ENCODE measurements around the gene EGFR. TPM values are rescaled to one million over a fixed set of nuclear protein-coding genes. Genes with fewer than 3 reads are reported as not detected.

EGFR gene
- not detected for total RNA-seq

GRCh38 chr7:55018361-55019190 is at the start of gene EGFR:
Gene EGFR (plus strand): TSS chr7:55019017. CDS start chr7:55019278, 261 bp downstream.
- no peaks in the 10 kb centered on the region for H3K9me3 Mint-ChIP-seq
- peaks cover 59% of the 10 kb centered on the region for H3K27me3 Mint-ChIP-seq
- DNase-seq = no peak
- CTCF ChIA-PET = interaction anchor here (0.8 to 1.7 kb wide), 2 partner anchors 20 to 237 kb away, joined by 3 to 5 read pairs; no protein-coding TSS in a partner anchor
- H3K4me3 Mint-ChIP-seq = no peak within 1 kb of the TSS
- no peaks in the 10 kb centered on the region for H3K4me1 Mint-ChIP-seq
- H3K36me3 Mint-ChIP-seq (ENCODE audit: low read depth) = no peaks in the 10 kb centered on the region
- H3K27ac Mint-ChIP-seq = no peak within 1 kb of the TSS
- POLR2A ChIA-PET = interaction anchor here (1.7 kb wide), 1 partner anchor 55 kb away, joined by 4 read pairs; no protein-coding TSS in a partner anchor

- peaks cover 4% of the 10 kb centered on the region for H3K27me3 Mint-ChIP-seq
- no peak overlapping the region for H3K4me3 Mint-ChIP-seq
- no peak overlapping the region for H3K27ac Mint-ChIP-seq
- no peaks in the 10 kb centered on the region for H3K4me1 Mint-ChIP-seq
- no peaks in the 10 kb centered on the region for H3K36me3 Mint-ChIP-seq (ENCODE audit: low read depth)
- POLR2A ChIA-PET = no interaction called here
- no peaks in the 10 kb centered on the region for H3K9me3 Mint-ChIP-seq
- CTCF ChIA-PET = no interaction called here
- DNase-seq = no peak
Observed at GRCh38 chr7:54969208-54969967, 49.4 kb upstream of the EGFR start.

GRCh38 chr7:54972733-54973294 is 46.0 kb upstream of the EGFR start:
- ChIA-PET CTCF (no interaction called here), POLR2A (no interaction called here)
- no peaks in the 10 kb centered on the region for H3K9me3 Mint-ChIP-seq
- no peaks in the 10 kb centered on the region for H3K36me3 Mint-ChIP-seq (ENCODE audit: low read depth)
- H3K27ac Mint-ChIP-seq = no peak overlapping the region
- H3K4me1 Mint-ChIP-seq = no peaks in the 10 kb centered on the region
- H3K27me3 Mint-ChIP-seq = peaks cover 3% of the 10 kb centered on the region
- H3K4me3 Mint-ChIP-seq = no peak overlapping the region
- DNase-seq = no peak

- CTCF ChIA-PET = no interaction called here
- Mint-ChIP-seq H3K36me3 (ENCODE audit: low read depth) (no peaks in the 10 kb centered on the region), H3K4me1 (no peaks in the 10 kb centered on the region), H3K27ac (no peak overlapping the region), H3K27me3 (peaks cover 3% of the 10 kb centered on the region), H3K4me3 (no peak overlapping the region), H3K9me3 (no peaks in the 10 kb centered on the region)
- POLR2A ChIA-PET = no interaction called here
- no peak for DNase-seq
Observed at GRCh38 chr7:54978364-54979116, 40.3 kb upstream of the EGFR start.

- H3K4me1 Mint-ChIP-seq = no peaks in the 10 kb centered on the region
- CTCF ChIA-PET = no interaction called here
- POLR2A ChIA-PET = no interaction called here
- no peak overlapping the region for H3K27ac Mint-ChIP-seq
- DNase-seq = no peak
- H3K4me3 Mint-ChIP-seq = no peak overlapping the region
- no peaks in the 10 kb centered on the region for H3K9me3 Mint-ChIP-seq
- no peaks in the 10 kb centered on the region for H3K36me3 Mint-ChIP-seq (ENCODE audit: low read depth)
- H3K27me3 Mint-ChIP-seq = peaks cover 5% of the 10 kb centered on the region
Observed at GRCh38 chr7:54980521-54980920, 38.3 kb upstream of the EGFR start.

GRCh38 chr7:54981913-54982312 is 36.9 kb upstream of the EGFR start:
- Mint-ChIP-seq H3K27ac (no peak overlapping the region), H3K9me3 (no peaks in the 10 kb centered on the region), H3K36me3 (ENCODE audit: low read depth) (no peaks in the 10 kb centered on the region), H3K4me1 (no peaks in the 10 kb centered on the region), H3K27me3 (peaks cover 15% of the 10 kb centered on the region), H3K4me3 (no peak overlapping the region)
- DNase-seq = no peak
- ChIA-PET CTCF (no interaction called here), POLR2A (no interaction called here)

GRCh38 chr7:54985426-54986330 is 33.1 kb upstream of the EGFR start:
- no peaks in the 10 kb centered on the region for H3K4me1 Mint-ChIP-seq
- no peak for DNase-seq
- peaks cover 20% of the 10 kb centered on the region for H3K27me3 Mint-ChIP-seq
- H3K4me3 Mint-ChIP-seq = no peak overlapping the region
- H3K27ac Mint-ChIP-seq = no peak overlapping the region
- no peaks in the 10 kb centered on the region for H3K9me3 Mint-ChIP-seq
- ChIA-PET CTCF (no interaction called here), POLR2A (no interaction called here)
- no peaks in the 10 kb centered on the region for H3K36me3 Mint-ChIP-seq (ENCODE audit: low read depth)

GRCh38 chr7:54986716-54987115 is 32.1 kb upstream of the EGFR start:
- POLR2A ChIA-PET = no interaction called here
- no peak for DNase-seq
- Mint-ChIP-seq H3K9me3 (no peaks in the 10 kb centered on the region), H3K4me1 (no peaks in the 10 kb centered on the region), H3K27ac (no peak overlapping the region), H3K36me3 (ENCODE audit: low read depth) (no peaks in the 10 kb centered on the region), H3K4me3 (no peak overlapping the region), H3K27me3 (peaks cover 20% of the 10 kb centered on the region)
- CTCF ChIA-PET = no interaction called here

GRCh38 chr7:54987772-54988171 is 31.0 kb upstream of the EGFR start:
- Mint-ChIP-seq H3K36me3 (ENCODE audit: low read depth) (no peaks in the 10 kb centered on the region), H3K27ac (no peak overlapping the region), H3K27me3 (peaks cover 20% of the 10 kb centered on the region), H3K4me1 (no peaks in the 10 kb centered on the region), H3K4me3 (no peak overlapping the region), H3K9me3 (no peaks in the 10 kb centered on the region)
- CTCF ChIA-PET = no interaction called here
- POLR2A ChIA-PET = no interaction called here
- DNase-seq = no peak

GRCh38 chr7:54988516-54988915 is 30.3 kb upstream of the EGFR start:
- H3K27ac Mint-ChIP-seq = no peak overlapping the region
- no peaks in the 10 kb centered on the region for H3K36me3 Mint-ChIP-seq (ENCODE audit: low read depth)
- POLR2A ChIA-PET = no interaction called here
- H3K4me1 Mint-ChIP-seq = no peaks in the 10 kb centered on the region
- H3K9me3 Mint-ChIP-seq = no peaks in the 10 kb centered on the region
- no peak for DNase-seq
- CTCF ChIA-PET = no interaction called here
- H3K4me3 Mint-ChIP-seq = no peak overlapping the region
- H3K27me3 Mint-ChIP-seq = peaks cover 20% of the 10 kb centered on the region

- Mint-ChIP-seq H3K27me3 (peaks cover 16% of the 10 kb centered on the region), H3K4me1 (peaks cover 1% of the 10 kb centered on the region), H3K4me3 (no peak overlapping the region), H3K27ac (no peak overlapping the region), H3K36me3 (ENCODE audit: low read depth) (no peaks in the 10 kb centered on the region), H3K9me3 (no peaks in the 10 kb centered on the region)
- ChIA-PET POLR2A (no interaction called here), CTCF (no interaction called here)
- no peak for DNase-seq
Observed at GRCh38 chr7:54989453-54990225, 29.2 kb upstream of the EGFR start.

- DNase-seq = no peak
- Mint-ChIP-seq H3K9me3 (no peaks in the 10 kb centered on the region), H3K4me3 (no peak overlapping the region), H3K27ac (no peak overlapping the region), H3K27me3 (peaks cover 8% of the 10 kb centered on the region), H3K4me1 (peaks cover 15% of the 10 kb centered on the region), H3K36me3 (ENCODE audit: low read depth) (no peaks in the 10 kb centered on the region)
- ChIA-PET POLR2A (no interaction called here), CTCF (no interaction called here)
Observed at GRCh38 chr7:54991341-54991740, 27.5 kb upstream of the EGFR start.

Measured in activated CD4-positive, alpha-beta memory T cell treated with anti-CD3 and anti-CD28 coated beads, Interleukin-2, amount 10 ng/mL, durations not matched to agents 7 days and 5 days (primary cell).